ENCODE results near the gene SMAD5. TPM values are rescaled to one million over a fixed set of nuclear protein-coding genes. Genes with fewer than 3 reads are reported as not detected.

Gene SMAD5
- total and polyA plus RNA-seq, 2 of the 4 experiments (the other 2 are of a cell fraction), result 37.4 to 101 TPM

DNA sequence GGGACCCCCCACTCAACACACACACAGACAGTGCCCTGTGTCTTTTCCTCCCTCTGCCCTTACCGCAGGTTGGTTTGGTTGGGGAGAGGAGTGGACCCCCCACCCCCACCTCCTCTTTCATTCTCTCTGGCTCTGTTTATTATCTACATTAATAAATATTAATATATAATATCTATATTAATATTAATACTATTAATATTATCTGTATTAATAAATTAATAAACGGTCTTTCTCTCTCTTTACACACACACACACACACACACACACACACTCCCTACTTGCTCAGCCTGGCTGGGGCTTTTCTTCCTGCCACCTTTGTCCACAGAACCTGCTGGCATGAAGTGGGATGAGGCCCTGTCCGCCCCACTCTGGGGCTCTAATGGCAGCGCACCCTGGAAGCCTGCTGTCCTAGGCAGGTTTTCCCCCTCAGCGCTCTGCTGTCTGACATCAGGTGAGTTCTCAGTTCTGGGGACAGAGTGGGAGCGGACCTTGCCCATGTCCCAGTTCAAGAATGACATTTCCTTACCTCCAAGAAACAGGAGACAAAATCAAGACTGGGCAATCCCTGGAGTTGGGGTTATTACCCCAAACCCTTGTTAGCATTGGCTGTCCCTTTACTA is 70.8 kb downstream of the SMAD5 start:
- no peak overlapping the region for H2BK20ac ChIP-seq (ENCODE audit: low read depth, low read length)
- H3K9me1 ChIP-seq (ENCODE audit: insufficient read depth, low read length), result no peaks in the 10 kb centered on the region
- no peaks in the 10 kb centered on the region for H3K79me1 ChIP-seq (ENCODE audit: low read depth in 1 of 2, low read length in 2 of 2)
- no peak overlapping the region for H3K4me2 ChIP-seq (ENCODE audit: low read depth, low read length)
- ATAC-seq (ENCODE audit: low read depth) (no peak), DNase-seq (no peak)
- H4K20me1 ChIP-seq (ENCODE audit: insufficient read depth, low read length), result no peaks in the 10 kb centered on the region
- H3K4me1 ChIP-seq (ENCODE audit: control insufficient read depth, insufficient read depth, low read length), result no peaks in the 10 kb centered on the region
- no peak overlapping the region for H3K4me3 ChIP-seq (ENCODE audit: insufficient read depth, low read depth, low read length)
- no peak overlapping the region for H3K9ac ChIP-seq (ENCODE audit: low read depth, low read length)
- no peak overlapping the region for H2BK15ac ChIP-seq (ENCODE audit: low read depth, low read length)
- H3K36me3 ChIP-seq (ENCODE audit: control insufficient read depth, insufficient read depth, low read length), result no peaks in the 10 kb centered on the region
- in situ Hi-C loops (cut with MboI; ENCODE audit: low sequenced_read_pairs) (loop anchor here (25.0 kb wide), 1 partner anchor 641 kb away; no protein-coding TSS in a partner anchor), dilution Hi-C loops (cut with HindIII; ENCODE audit: low sequenced_read_pairs, unreplicated experiment) (no loop called here), intact Hi-C loops (cut with micrococcal nuclease) (no loop called here)
- no peak overlapping the region for H4K91ac ChIP-seq (ENCODE audit: insufficient read depth, low read depth, low read length)
- H3K18ac ChIP-seq (ENCODE audit: low read depth, low read length), result no peak overlapping the region
- H3K9me3 ChIP-seq (ENCODE audit: control insufficient read depth, insufficient read depth, low read length), result no peaks in the 10 kb centered on the region; the same call in 1 of the 2 replicates
- H4K8ac ChIP-seq (ENCODE audit: low read depth in 2 of 2, low read length in 2 of 2), result no peak overlapping the region
- no peak overlapping the region for H2AK9ac ChIP-seq (replicated peaks; ENCODE audit: low read depth, low read length, poor library complexity)
- H2BK120ac ChIP-seq (ENCODE audit: low read depth, low read length), result no peak overlapping the region
- H2BK5ac ChIP-seq (ENCODE audit: low read depth, low read length, poor library complexity, severe bottlenecking), result no peak overlapping the region
- H2AK5ac ChIP-seq (ENCODE audit: low read depth, low read length), result no peak overlapping the region
- no peak overlapping the region for H3K23ac ChIP-seq (ENCODE audit: low read depth, low read length)
- TF ChIP-seq RAD21 (IDR thresholded peaks at IDR 0.05; ENCODE audit: low read length) (no peak), FOS (IDR thresholded peaks at IDR 0.05; ENCODE audit: low read depth, low read length) (no peak), RFX5 (IDR thresholded peaks at IDR 0.05; ENCODE audit: low read depth, low read length) (no peak), BHLHE40 (IDR thresholded peaks at IDR 0.05; ENCODE audit: low read depth, low read length) (no peak), MAFK (IDR thresholded peaks at IDR 0.05; ENCODE audit: low read depth, low read length) (no peak), NFE2L2 (IDR thresholded peaks at IDR 0.05; ENCODE audit: low read depth, low read length) (no peak), SMC3 (IDR thresholded peaks at IDR 0.05; ENCODE audit: low read depth, low read length) (no peak), CHD1 (IDR thresholded peaks at IDR 0.05; ENCODE audit: low read depth, low read length) (no peak), CEBPB (IDR thresholded peaks at IDR 0.05; ENCODE audit: low read depth, low read length) (no peak), MAZ (IDR thresholded peaks at IDR 0.05; ENCODE audit: borderline replicate concordance, low read depth, low read length) (no peak), RCOR1 (IDR thresholded peaks at IDR 0.05; ENCODE audit: insufficient replicate concordance, low read length) (no peak), MXI1 (IDR thresholded peaks at IDR 0.05; ENCODE audit: borderline replicate concordance, low read depth, low read length) (no peak), POLR2A (IDR thresholded peaks at IDR 0.05; ENCODE audit: low read depth, low read length) (no peak)
- TF ChIP-seq, protein P1, sequence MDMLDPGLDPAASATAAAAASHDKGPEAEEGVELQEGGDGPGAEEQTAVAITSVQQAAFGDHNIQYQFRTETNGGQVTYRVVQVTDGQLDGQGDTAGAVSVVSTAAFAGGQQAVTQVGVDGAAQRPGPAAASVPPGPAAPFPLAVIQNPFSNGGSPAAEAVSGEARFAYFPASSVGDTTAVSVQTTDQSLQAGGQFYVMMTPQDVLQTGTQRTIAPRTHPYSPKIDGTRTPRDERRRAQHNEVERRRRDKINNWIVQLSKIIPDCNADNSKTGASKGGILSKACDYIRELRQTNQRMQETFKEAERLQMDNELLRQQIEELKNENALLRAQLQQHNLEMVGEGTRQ (IDR thresholded peaks at IDR 0.05; ENCODE audit: low read depth, low read length), result no peak
- TF ChIP-seq, protein P2, sequence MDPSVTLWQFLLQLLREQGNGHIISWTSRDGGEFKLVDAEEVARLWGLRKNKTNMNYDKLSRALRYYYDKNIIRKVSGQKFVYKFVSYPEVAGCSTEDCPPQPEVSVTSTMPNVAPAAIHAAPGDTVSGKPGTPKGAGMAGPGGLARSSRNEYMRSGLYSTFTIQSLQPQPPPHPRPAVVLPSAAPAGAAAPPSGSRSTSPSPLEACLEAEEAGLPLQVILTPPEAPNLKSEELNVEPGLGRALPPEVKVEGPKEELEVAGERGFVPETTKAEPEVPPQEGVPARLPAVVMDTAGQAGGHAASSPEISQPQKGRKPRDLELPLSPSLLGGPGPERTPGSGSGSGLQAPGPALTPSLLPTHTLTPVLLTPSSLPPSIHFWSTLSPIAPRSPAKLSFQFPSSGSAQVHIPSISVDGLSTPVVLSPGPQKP (IDR thresholded peaks at IDR 0.05; ENCODE audit: borderline replicate concordance, low read depth, low read length), result no peak
- TF ChIP-seq, protein P3, sequence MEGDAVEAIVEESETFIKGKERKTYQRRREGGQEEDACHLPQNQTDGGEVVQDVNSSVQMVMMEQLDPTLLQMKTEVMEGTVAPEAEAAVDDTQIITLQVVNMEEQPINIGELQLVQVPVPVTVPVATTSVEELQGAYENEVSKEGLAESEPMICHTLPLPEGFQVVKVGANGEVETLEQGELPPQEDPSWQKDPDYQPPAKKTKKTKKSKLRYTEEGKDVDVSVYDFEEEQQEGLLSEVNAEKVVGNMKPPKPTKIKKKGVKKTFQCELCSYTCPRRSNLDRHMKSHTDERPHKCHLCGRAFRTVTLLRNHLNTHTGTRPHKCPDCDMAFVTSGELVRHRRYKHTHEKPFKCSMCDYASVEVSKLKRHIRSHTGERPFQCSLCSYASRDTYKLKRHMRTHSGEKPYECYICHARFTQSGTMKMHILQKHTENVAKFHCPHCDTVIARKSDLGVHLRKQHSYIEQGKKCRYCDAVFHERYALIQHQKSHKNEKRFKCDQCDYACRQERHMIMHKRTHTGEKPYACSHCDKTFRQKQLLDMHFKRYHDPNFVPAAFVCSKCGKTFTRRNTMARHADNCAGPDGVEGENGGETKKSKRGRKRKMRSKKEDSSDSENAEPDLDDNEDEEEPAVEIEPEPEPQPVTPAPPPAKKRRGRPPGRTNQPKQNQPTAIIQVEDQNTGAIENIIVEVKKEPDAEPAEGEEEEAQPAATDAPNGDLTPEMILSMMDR (conservative IDR thresholded peaks at IDR 0.05; ENCODE audit: low read depth, low read length), result no peak
- H3K14ac ChIP-seq (replicated peaks; ENCODE audit: low read depth, low read length), result no peak overlapping the region
- H3K4ac ChIP-seq (ENCODE audit: low read depth, low read length), result no peak overlapping the region
- H3K56ac ChIP-seq (ENCODE audit: extremely low read depth, insufficient read depth, low read length), result no peak overlapping the region
- POLR2A ChIA-PET (ENCODE audit: unreplicated experiment), result no interaction called here
- no TSS peak for BruUV-seq (replicated peaks)
- peaks cover 29% of the 10 kb centered on the region for H3K27me3 ChIP-seq (ENCODE audit: control insufficient read depth, insufficient read depth, low read length)
- no peak overlapping the region for H2AFZ ChIP-seq (replicated peaks; ENCODE audit: low read length, poor library complexity)
- H4K5ac ChIP-seq (ENCODE audit: low read depth, low read length), result no peak overlapping the region
- WGBS, 2 experiments (ENCODE audit: extremely low coverage in 2 of 2, insufficient read length in 1 of 2), result 100% methylated on average over 1 of the region's 6 CpGs; no CpG with 5 or more reads in 1 of the 2 experiments
- no peak overlapping the region for H3K27ac ChIP-seq (ENCODE audit: insufficient read depth, low read length)
- CTCF ChIA-PET, result no interaction called here
